GM12878 (cell line): ENCODE results near the gene OTUB1. TPM values are rescaled to one million over a fixed set of nuclear protein-coding genes. Genes with fewer than 3 reads are reported as not detected.
"Not testable (repeated sequence)": the region's sequence is repeated elsewhere in the genome, so short reads cannot be mapped to it uniquely, and the experiment has no call there.

Source experiments
- ATAC-seq: fragments of 200-7000 bp; cut with Tn5 transposase; 3 replicates; pipeline ENCODE4 v1.9.1; 2020; ENCODE audit warnings: mild to moderate bottlenecking, moderate library complexity
- BruUV-seq: library from RNA; stranded (reverse); fragments of 400-500 nt; replicated peaks from 2 replicates; lab custom pipeline; 2021; lab: Mats Ljungman, UMichigan
- CTCF ChIA-PET: fragments of 300-600 bp; sonication (Branson Sonifier 250); formaldehyde crosslinking; extraction: SDS; loops from one replicate; lab custom pipeline; 2021; ENCODE audit warnings: inconsistent platforms; lab: Yijun Ruan, JAX
- POLR2A ChIA-PET: fragments of 350-600 bp; formaldehyde crosslinking; extraction: SDS; loops from one replicate; lab custom pipeline; 2021; ENCODE audit warnings: inconsistent platforms; lab: Charles Lee
- RAD21 ChIA-PET: fragments of 300-600 bp; sonication (Branson Sonifier 250); formaldehyde crosslinking; loops from one replicate; lab custom pipeline; 2023; ENCODE audit warnings: antibody characterized with exemption; ENCODE audit not compliant: unreplicated experiment; lab: Charles Lee
- SMC1A ChIA-PET: fragments of 300-600 bp; sonication (Branson Sonifier 250); formaldehyde crosslinking; loops from one replicate; lab custom pipeline; 2023; ENCODE audit not compliant: unreplicated experiment, uncharacterized antibody; lab: Charles Lee
- DNase-seq: peaks from one replicate; pipeline ENCODE4 v3.0.0-alpha.2; 2011; ENCODE audit warnings: low read depth, low spot score
- FAIRE-seq: peaks from 3 replicates; lab custom pipeline; 2011; peaks lifted over from hg19 to GRCh38; lab: Jason Lieb, UNC
- H2AFZ ChIP-seq: 2 replicates; pipeline ENCODE4 v1.6.0; 2011; ENCODE audit warnings: low read depth, low read length, control low read depth; ENCODE audit not compliant: control insufficient read depth
- H3K27ac ChIP-seq: 2 replicates; pipeline ENCODE4 v1.5.1; 2011; ENCODE audit warnings: control low read depth; ENCODE audit not compliant: control insufficient read depth, insufficient read depth
- H3K27me3 ChIP-seq, 2 experiments: replicated peaks in 1 of 2; 2 replicates each; pipeline versions ENCODE4 v1.6.0 to v1.6.1; 2011; ENCODE audit warnings: low read length in 1 of 2; ENCODE audit not compliant: control insufficient read depth in 2 of 2, insufficient read depth in 2 of 2
- H3K36me3 ChIP-seq, 2 experiments: 2 replicates each; pipeline ENCODE4 v1.5.1; 2011; ENCODE audit warnings: low read length in 1 of 2; ENCODE audit not compliant: control insufficient read depth in 2 of 2, insufficient read depth in 2 of 2
- H3K4me1 ChIP-seq: 2 replicates; pipeline ENCODE4 v1.6.1; 2011; ENCODE audit warnings: mild to moderate bottlenecking, low read length, moderate library complexity, mixed read lengths; ENCODE audit not compliant: control insufficient read depth, insufficient read depth
- H3K4me2 ChIP-seq: 2 replicates; pipeline ENCODE4 v1.6.0; 2011; ENCODE audit warnings: control low read depth; ENCODE audit not compliant: control insufficient read depth, insufficient read depth
- H3K4me3 ChIP-seq: fragments of 200-600 bp; sonication (generic); 2 replicates; pipeline ENCODE4 v1.5.1; 2016
- H3K79me2 ChIP-seq: 2 replicates; pipeline ENCODE4 v1.6.0; 2011; ENCODE audit warnings: low read length; ENCODE audit not compliant: control insufficient read depth, insufficient read depth
- H3K9ac ChIP-seq: 2 replicates; pipeline ENCODE4 v1.8.0; 2011; ENCODE audit warnings: low read length, control low read depth, mixed read lengths; ENCODE audit not compliant: control insufficient read depth, insufficient read depth
- H3K9me3 ChIP-seq: replicated peaks from 3 replicates; pipeline ENCODE4 v1.5.1; 2011; ENCODE audit warnings: mild to moderate bottlenecking, low read length; ENCODE audit not compliant: control insufficient read depth, insufficient read depth
- H4K20me1 ChIP-seq: 2 replicates; pipeline ENCODE4 v1.6.0; 2011; ENCODE audit not compliant: control insufficient read depth, insufficient read depth
- BCL3 ChIP-seq: IDR thresholded peaks from 2 replicates; pipeline ENCODE4 v1.6.1; 2011; ENCODE audit warnings: borderline replicate concordance, low read depth, mild to moderate bottlenecking, moderate library complexity, low read length; ENCODE audit not compliant: insufficient read depth, poor library complexity, severe bottlenecking
- ETV6 ChIP-seq, 2 experiments: fragments of 450-650 bp in 1 of 2; IDR thresholded peaks in 1 of 2; conservative IDR thresholded peaks in 1 of 2; 2 replicates each; pipeline ENCODE4 v1.6.1; 2014; ENCODE audit warnings: antibody characterized with exemption in 1 of 2, borderline replicate concordance in 1 of 2, low read depth in 1 of 2, mild to moderate bottlenecking in 1 of 2, moderate library complexity in 1 of 2
- HDGF ChIP-seq: fragments of 450-650 bp; IDR thresholded peaks from 2 replicates; pipeline ENCODE4 v1.6.1; 2016; ENCODE audit warnings: antibody characterized with exemption
- JUNB ChIP-seq: IDR thresholded peaks from 2 replicates; pipeline ENCODE4 v1.6.1; 2016; ENCODE audit warnings: antibody characterized with exemption, mild to moderate bottlenecking
- RCOR1 ChIP-seq: conservative IDR thresholded peaks from 2 replicates; pipeline ENCODE4 v1.6.1; 2012; ENCODE audit warnings: low read depth, low read length, improper control_type of control experiment
- SREBF2 ChIP-seq: IDR thresholded peaks from 2 replicates; pipeline ENCODE4 v1.6.1; 2012; ENCODE audit warnings: mild to moderate bottlenecking, low read length
- SUPT20H ChIP-seq: IDR thresholded peaks from 2 replicates; pipeline ENCODE4 v1.6.1; 2011; ENCODE audit warnings: low read depth, mild to moderate bottlenecking, low read length, moderate library complexity, borderline replicate concordance; ENCODE audit not compliant: control insufficient read depth
- ZBTB4 ChIP-seq: fragments of 450-650 bp; formaldehyde crosslinking; IDR thresholded peaks from 2 replicates; pipeline ENCODE4 v1.4.0; 2022; ENCODE audit warnings: mild to moderate bottlenecking, moderate library complexity
- WGBS: methylation state at CpG from one replicate; pipeline ENCODE4 v1.1.6; 2016; ENCODE audit warnings: low lambda C conversion rate; ENCODE audit not compliant: insufficient replicate concordance, insufficient coverage; ENCODE audit errors: missing lambda C conversion rate; 5-methylcytosine and 5-hydroxymethylcytosine counted together
- in situ Hi-C: fragments of 300-500 bp; cut with MboI; formaldehyde crosslinking; loops from 9 replicates; pipeline ENCODE4 v1.14.3; 2018; ENCODE audit warnings: mixed read lengths
- intact Hi-C: fragments of 100-400 bp; cut with micrococcal nuclease; formaldehyde crosslinking; loops from one replicate; pipeline ENCODE4 v1.14.2; 2022; ENCODE audit not compliant: unreplicated experiment
- polyA plus RNA-seq, 11 experiments: library from polyadenylated mRNA; depleted of rRNA in 4 of 11; unstranded in 6 of 11; stranded (reverse) in 5 of 11; fragments of >200 nt; fragmentation: Nextera tagmentation in 4 of 11; fragmentation: Illumina TruSeq in 1 of 11; extraction: Ambion mirVana in 4 of 11; extraction: Trizol in 1 of 11; gene quantifications; 1 replicate in 1 of 11; 2 replicates in 10 of 11; pipeline versions ENCODE4 v1.2.1 to v1.2.3, GENCODE V29; 2011 to 2016; ENCODE audit warnings: inconsistent platforms in 2 of 11, missing spikeins in 2 of 11, low read depth in 1 of 11
- total RNA-seq, 4 experiments: library from RNA; depleted of rRNA in 3 of 4; stranded (reverse); fragments of >200 nt in 3 of 4; fragmentation: Illumina TruSeq in 1 of 4; extraction: Trizol in 1 of 4; gene quantifications; 2 replicates each; pipeline versions ENCODE4 v1.2.1 to v1.2.3, GENCODE V29; 2013 to 2021

The OTUB1 gene
- total and polyA plus RNA-seq, 10 of the 15 experiments (the other 5 are each of a cell fraction or from before 2014, with no cell fraction given) = 49.6 to 225 (median 131) TPM

- Histone ChIP-seq H3K4me3 (no peak overlapping the region), H3K79me2 (peaks cover 15% of the 10 kb centered on the region), H2AFZ (no peak overlapping the region), H3K27ac (no peak overlapping the region), H3K36me3 (peaks cover 0 to under 1% of the 10 kb centered on the region in 2 experiments; a peak in 1 of 4 replicates), H4K20me1 (no peaks in the 10 kb centered on the region), H3K4me1 (peaks cover 2% of the 10 kb centered on the region), H3K9me3 (no peaks in the 10 kb centered on the region), H3K9ac (no peak overlapping the region), H3K4me2 (no peak overlapping the region), H3K27me3 (no peaks in the 10 kb centered on the region)
- FAIRE-seq (no peak), DNase-seq (no peak), ATAC-seq (no peak)
- POLR2A ChIA-PET = no interaction called here
- intact Hi-C loops (no loop called here), in situ Hi-C loops (no loop called here)
- TF ChIP-seq ZBTB4 (CRISPR knock-in tag) (no peak), SREBF2 (no peak), SUPT20H (no peak), ETV6 (conservative IDR thresholded peaks at IDR 0.05 in 1 of 2, IDR thresholded peaks at IDR 0.05 in 1 of 2; ENCODE audit: borderline replicate concordance in 1 of 2, low read depth in 1 of 2) (no peak), RCOR1 (no peak), BCL3 (no peak), JUNB (no peak), HDGF (no peak)
- BruUV-seq = no TSS peak
- 80% methylated on average over 5 of the region's 5 CpGs for WGBS
- CTCF ChIA-PET = interaction anchor here (1.4 kb wide), 1 partner anchor 134 kb away, joined by 3 read pairs; no protein-coding TSS in a partner anchor
- RAD21 ChIA-PET = no interaction called here
- SMC1A ChIA-PET = no interaction called here
Observed at GRCh38 chr11:63970902-63971301, 15.3 kb upstream of the OTUB1 start.

GRCh38 chr11:63973912-63974258 is 12.4 kb upstream of the OTUB1 start:
- ChIA-PET RAD21 (interaction anchor here (0.5 to 1.0 kb wide), 3 partner anchors 86 to 135 kb away, joined by 3 read pairs; partner anchors contain the start of gene MARK2), POLR2A (interaction anchor here (1.4 to 2.4 kb wide), 2 partner anchors 12 to 14 kb away, joined by 4 to 11 read pairs; partner anchors contain the start of gene OTUB1)
- H3K79me2 ChIP-seq = peaks cover 34% of the 10 kb centered on the region
- H4K20me1 ChIP-seq, H3K9me3 ChIP-seq, SMC1A ChIA-PET, H3K4me2 ChIP-seq, in situ Hi-C loops, H2AFZ ChIP-seq, H3K4me1 ChIP-seq, H3K36me3 ChIP-seq, BruUV-seq, DNase-seq, H3K27ac ChIP-seq, CTCF ChIA-PET, H3K9ac ChIP-seq, FAIRE-seq, intact Hi-C loops, H3K4me3 ChIP-seq, ATAC-seq, H3K27me3 ChIP-seq: not testable (repeated sequence)
- 81% methylated on average over 16 of the region's 18 CpGs for WGBS
